HG03045 (cell line): ENCODE measurements around the gene NFE2L2.
"Not testable (repeated sequence)": the region's sequence is repeated elsewhere in the genome, so short reads cannot be mapped to it uniquely, and the experiment has no call there.

Experiments used
- ATAC-seq: cut with Tn5 transposase; IDR thresholded peaks from one replicate; pipeline ENCODE4 v1.9.1; 2021; ENCODE audit warnings: mild to moderate bottlenecking, moderate library complexity; ENCODE audit not compliant: unreplicated experiment

Gene NFE2L2

GRCh38 chr2:177281400-177282180, 17.1 kb upstream of the NFE2L2 start:
- peak; percentile 58 for ATAC-seq

- ATAC-seq, result no peak
Observed at GRCh38 chr2:177279847-177280246, 15.3 kb upstream of the NFE2L2 start.

- no peak for ATAC-seq
Observed at GRCh38 chr2:177275743-177276055, 11.2 kb upstream of the NFE2L2 start.

GRCh38 chr2:177275040-177275742, 10.7 kb upstream of the NFE2L2 start:
- ATAC-seq, result no peak

GRCh38 chr2:177273408-177273807, 8.9 kb upstream of the NFE2L2 start:
- no peak for ATAC-seq

- no peak for ATAC-seq
Observed at GRCh38 chr2:177272765-177273164, 8.2 kb upstream of the NFE2L2 start.

- ATAC-seq, result no peak
Observed at GRCh38 chr2:177271981-177272666, 7.6 kb upstream of the NFE2L2 start.

- no peak for ATAC-seq
Observed at GRCh38 chr2:177270531-177270930, 6.0 kb upstream of the NFE2L2 start.

GRCh38 chr2:177268901-177269300, 4.4 kb upstream of the NFE2L2 start:
- ATAC-seq, result no peak

GRCh38 chr2:177268187-177268871, 3.8 kb upstream of the NFE2L2 start:
- ATAC-seq, result no peak

- not testable (repeated sequence) for ATAC-seq
Observed at GRCh38 chr2:177266955-177267354, 2.4 kb upstream of the NFE2L2 start.

GRCh38 chr2:177265824-177266817, 1.6 kb upstream of the NFE2L2 start:
- no peak for ATAC-seq

GRCh38 chr2:177264209-177264692, 276 bp downstream of the NFE2L2 start:
- peak; percentile 31 for ATAC-seq

GRCh38 chr2:177263451-177264208, 897 bp downstream of the NFE2L2 start:
- ATAC-seq, result peak; percentile 56

GRCh38 chr2:177262958-177263450, 1.5 kb downstream of the NFE2L2 start:
- ATAC-seq, result no peak

GRCh38 chr2:177262092-177262491, 2.4 kb downstream of the NFE2L2 start:
- ATAC-seq, result no peak

- no peak for ATAC-seq
Observed at GRCh38 chr2:177261116-177262060, 3.1 kb downstream of the NFE2L2 start.

GRCh38 chr2:177260379-177260778, 4.1 kb downstream of the NFE2L2 start:
- ATAC-seq, result no peak
